Lung (tissue), 12 donors: ENCODE results near the gene GRK4. TPM values are rescaled to one million over a fixed set of nuclear protein-coding genes. Genes with fewer than 3 reads are reported as not detected.

Experiments used
- ATAC-seq: fragments of 200-7000 bp; cut with Tn5 transposase; one replicate; pipeline ENCODE4 v1.9.1; 2020; ENCODE audit warnings: moderate number of reproducible peaks; ENCODE audit not compliant: insufficient read depth, low FRiP score
- DNase-seq, 3 donors: peaks; one replicate each; pipeline ENCODE4 v3.0.0-alpha.2; 2013 to 2017
- H3K27ac ChIP-seq, 2 donors: one replicate each; pipeline ENCODE4 v1.5.1; 2013; ENCODE audit warnings: mild to moderate bottlenecking in 2 of 2, moderate library complexity in 2 of 2, control low read depth in 1 of 2, inconsistent platforms in 1 of 2, low read depth in 1 of 2, low read length in 1 of 2
- H3K27me3 ChIP-seq, 3 donors: one replicate each; pipeline ENCODE4 v1.5.1; 2013; ENCODE audit warnings: low read length in 2 of 3; ENCODE audit not compliant: control insufficient read depth in 3 of 3, insufficient read depth in 3 of 3
- H3K36me3 ChIP-seq, 4 donors: one replicate each; pipeline ENCODE4 v1.5.1; 2013; ENCODE audit warnings: low read length in 4 of 4, mild to moderate bottlenecking in 1 of 4, moderate library complexity in 1 of 4; ENCODE audit not compliant: control insufficient read depth in 4 of 4, insufficient read depth in 4 of 4
- H3K4me1 ChIP-seq, 5 donors: one replicate each; pipeline ENCODE4 v1.5.1; 2013; ENCODE audit warnings: low read length in 5 of 5, mild to moderate bottlenecking in 2 of 5, moderate library complexity in 1 of 5; ENCODE audit not compliant: control insufficient read depth in 5 of 5, insufficient read depth in 5 of 5
- H3K4me3 ChIP-seq: one replicate; pipeline ENCODE4 v1.5.1; 2013; ENCODE audit warnings: mild to moderate bottlenecking, control low read depth, moderate library complexity
- H3K9ac ChIP-seq, 2 donors: one replicate each; pipeline ENCODE4 v1.5.1; 2013; ENCODE audit warnings: low read length in 2 of 2, control low read depth in 1 of 2; ENCODE audit not compliant: insufficient read depth in 1 of 2
- H3K9me3 ChIP-seq, 4 donors: one replicate each; pipeline ENCODE4 v1.5.1; 2013; ENCODE audit warnings: low read length in 3 of 4, mild to moderate bottlenecking in 1 of 4, moderate library complexity in 1 of 4; ENCODE audit not compliant: control insufficient read depth in 4 of 4, insufficient read depth in 3 of 4
- WGBS, 2 donors: extraction: QIAGEN DNeasy Blood & Tissue Kit; methylation state at CpG; one replicate each; pipeline ENCODE4 v1.1.7; 2013; 5-methylcytosine and 5-hydroxymethylcytosine counted together
- polyA plus RNA-seq, 2 donors: library from polyadenylated mRNA; stranded (reverse); fragments of 200-250 nt; gene quantifications; one replicate each; pipeline ENCODE4 v1.2.1, GENCODE V29; 2013
- total RNA-seq, 2 donors: library from RNA; depleted of rRNA in 1 of 2; stranded (reverse); fragments of >200 nt in 1 of 2; gene quantifications; one replicate each; pipeline ENCODE4 v1.2.1, GENCODE V29; 2014 to 2021
- TF ChIP-seq, protein P1 (sequence below): IDR thresholded peaks from 2 replicates; pipeline ENCODE4 v1.5.1; 2012; ENCODE audit warnings: mild to moderate bottlenecking; ENCODE audit errors: control extremely low read depth, extremely low read depth
- donor health status: control.
- donor health status: control.
- donor health status: Bipolar disorder and iron deficiency.
- donor health status: healthy.
- donor health status: DM: yes; HTN: yes; CAD: no.

The GRK4 gene
- total and polyA plus RNA-seq, 4 donors: 1.8 to 6.7 (median 3.2) TPM

DNA sequence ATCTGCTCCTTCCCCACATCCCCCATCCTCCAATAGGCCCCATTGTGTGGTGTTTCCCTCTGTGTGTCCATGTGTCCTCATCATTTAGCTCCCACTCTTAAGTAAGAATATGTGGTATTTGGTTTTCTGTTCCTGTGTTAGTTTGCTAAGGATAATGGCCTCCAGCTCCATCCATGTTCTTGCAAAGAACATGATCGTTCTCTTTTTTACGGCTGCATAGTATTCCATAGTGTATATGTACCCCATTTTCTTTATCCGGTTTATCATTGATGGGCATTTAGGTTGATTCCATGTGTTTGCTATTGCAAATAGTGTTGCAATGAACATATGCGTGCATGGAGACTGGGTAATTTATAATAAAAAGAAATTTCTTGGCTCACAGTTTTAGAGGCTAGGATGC lies 31.5 kb downstream of the GRK4 start:
- no peaks in the 10 kb centered on the region for H3K36me3 ChIP-seq
- WGBS, 2 donors: 97 to 99% methylated on average over 4 of the region's 4 CpGs

DNA sequence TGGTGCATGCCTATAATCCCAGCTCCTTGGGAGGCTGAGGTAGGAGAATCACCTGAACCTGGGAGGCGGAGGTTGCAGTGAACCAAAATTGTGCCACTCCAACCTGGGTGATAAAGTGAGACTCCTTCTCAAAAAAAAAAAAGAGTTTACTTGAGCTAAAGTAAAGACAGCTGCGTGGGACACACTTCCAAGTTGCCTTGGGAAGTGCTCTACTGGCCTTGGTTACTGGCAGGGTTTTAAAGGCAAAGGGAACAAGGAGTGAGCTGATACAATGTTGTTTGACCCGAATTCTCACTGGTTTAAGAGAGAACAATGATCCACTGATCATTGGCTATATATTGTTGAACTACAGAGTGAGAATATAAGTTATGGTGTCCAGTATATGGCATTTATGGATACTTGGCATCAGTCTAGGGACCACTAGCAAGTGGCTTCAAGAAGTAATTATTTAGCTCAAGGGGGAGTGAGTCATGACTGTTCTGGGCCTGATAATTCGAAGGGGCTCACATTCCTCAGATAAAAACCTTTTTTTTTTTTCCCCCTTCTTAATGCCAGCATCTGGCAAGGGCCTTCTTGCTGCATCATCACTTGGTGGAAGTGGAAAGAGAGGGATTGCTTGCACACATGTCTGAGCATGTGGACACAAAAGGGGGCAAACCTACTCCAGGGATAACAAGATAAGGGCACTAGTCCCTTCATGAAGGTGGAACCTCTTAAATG lies 32.3 kb downstream of the GRK4 start:
- no peak for ATAC-seq
- Histone ChIP-seq H3K27me3 (no peaks in the 10 kb centered on the region), H3K4me1 (no peaks in the 10 kb centered on the region), H3K36me3 (no peaks in the 10 kb centered on the region), H3K27ac (no peak overlapping the region), H3K9me3 (no peaks in the 10 kb centered on the region), H3K4me3 (no peak overlapping the region), H3K9ac (no peak overlapping the region)
- DNase-seq: no peak
- TF ChIP-seq, protein P1, sequence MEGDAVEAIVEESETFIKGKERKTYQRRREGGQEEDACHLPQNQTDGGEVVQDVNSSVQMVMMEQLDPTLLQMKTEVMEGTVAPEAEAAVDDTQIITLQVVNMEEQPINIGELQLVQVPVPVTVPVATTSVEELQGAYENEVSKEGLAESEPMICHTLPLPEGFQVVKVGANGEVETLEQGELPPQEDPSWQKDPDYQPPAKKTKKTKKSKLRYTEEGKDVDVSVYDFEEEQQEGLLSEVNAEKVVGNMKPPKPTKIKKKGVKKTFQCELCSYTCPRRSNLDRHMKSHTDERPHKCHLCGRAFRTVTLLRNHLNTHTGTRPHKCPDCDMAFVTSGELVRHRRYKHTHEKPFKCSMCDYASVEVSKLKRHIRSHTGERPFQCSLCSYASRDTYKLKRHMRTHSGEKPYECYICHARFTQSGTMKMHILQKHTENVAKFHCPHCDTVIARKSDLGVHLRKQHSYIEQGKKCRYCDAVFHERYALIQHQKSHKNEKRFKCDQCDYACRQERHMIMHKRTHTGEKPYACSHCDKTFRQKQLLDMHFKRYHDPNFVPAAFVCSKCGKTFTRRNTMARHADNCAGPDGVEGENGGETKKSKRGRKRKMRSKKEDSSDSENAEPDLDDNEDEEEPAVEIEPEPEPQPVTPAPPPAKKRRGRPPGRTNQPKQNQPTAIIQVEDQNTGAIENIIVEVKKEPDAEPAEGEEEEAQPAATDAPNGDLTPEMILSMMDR: no peak
- 73 to 82% methylated on average over 4 of the region's 4 CpGs for WGBS, 2 donors

More for the DNA sequence above, 31.5 kb downstream of the GRK4 start:
- ATAC-seq (no peak), DNase-seq (no peak)
- Histone ChIP-seq H3K4me1 (no peaks in the 10 kb centered on the region), H3K27me3 (no peaks in the 10 kb centered on the region), H3K4me3 (no peak overlapping the region), H3K9ac (no peak overlapping the region), H3K9me3 (no peaks in the 10 kb centered on the region), H3K27ac (no peak overlapping the region)
- TF ChIP-seq, protein P1: no peak

DNA sequence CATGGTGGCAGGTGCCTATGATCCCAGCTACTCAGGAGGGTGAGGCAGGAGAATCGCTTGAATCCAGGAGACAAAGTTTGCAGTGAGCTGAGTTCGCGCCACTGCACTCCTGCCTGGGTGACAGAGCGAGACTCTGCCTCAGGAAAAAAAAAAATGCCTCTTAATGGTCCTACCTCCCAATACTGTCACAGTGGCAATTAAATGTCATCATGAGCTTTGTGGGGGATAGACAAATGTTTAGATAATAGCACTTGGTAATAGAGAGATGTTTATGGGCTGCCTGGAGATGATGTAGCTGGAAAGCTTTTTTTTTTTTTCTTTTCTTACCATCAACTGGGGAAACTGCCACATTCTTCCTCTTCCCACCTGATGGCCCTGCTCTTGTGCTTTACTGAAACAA lies 33.0 kb downstream of the GRK4 start:
- H3K9me3 ChIP-seq: no peaks in the 10 kb centered on the region
- no peak overlapping the region for H3K27ac ChIP-seq
- TF ChIP-seq, protein P1: no peak
- no peaks in the 10 kb centered on the region for H3K36me3 ChIP-seq
- no peaks in the 10 kb centered on the region for H3K4me1 ChIP-seq
- WGBS, 2 donors: 95 to 98% methylated on average over 4 of the region's 4 CpGs
- no peaks in the 10 kb centered on the region for H3K27me3 ChIP-seq
- no peak for DNase-seq
- H3K9ac ChIP-seq: no peak overlapping the region
- no peak for ATAC-seq
- no peak overlapping the region for H3K4me3 ChIP-seq

DNA sequence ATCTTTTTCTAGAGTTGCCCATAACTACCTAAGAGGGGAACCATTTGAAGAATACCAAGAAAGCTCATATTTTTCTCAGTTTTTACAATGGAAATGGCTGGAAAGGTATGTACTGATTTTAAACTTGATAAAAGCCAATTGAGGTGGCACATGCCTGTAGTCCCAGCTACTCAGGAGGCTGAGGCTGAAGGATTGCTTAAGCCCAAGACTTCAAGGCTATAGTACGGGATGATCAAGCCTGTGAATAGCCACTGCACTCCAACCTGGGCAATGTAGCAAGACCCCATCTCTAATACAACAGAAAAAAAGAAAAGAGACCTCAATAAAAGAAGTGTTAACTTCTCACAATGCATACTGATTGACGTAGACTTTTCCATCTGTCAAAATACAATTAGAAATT lies 44.4 kb downstream of the GRK4 start:
- Histone ChIP-seq H3K9ac (no peak overlapping the region), H3K4me3 (no peak overlapping the region), H3K36me3 (peaks cover 0 to 5% (median 0%) of the 10 kb centered on the region in 4 donors), H3K27me3 (no peaks in the 10 kb centered on the region), H3K4me1 (peaks cover 0 to 14% (median 0%) of the 10 kb centered on the region in 5 donors), H3K9me3 (no peaks in the 10 kb centered on the region), H3K27ac (no peak overlapping the region)
- WGBS, 2 donors: 90 to 99% methylated on average over 2 of the region's 2 CpGs
- TF ChIP-seq, protein P1: no peak
- no peak for DNase-seq
- ATAC-seq: no peak
